Adrenal gland (tissue), 5 donors: ENCODE results near the gene DCP1A.

Experiments
- CTCF ChIP-seq, 6 experiments: fragments of 450-650 bp in 4 of 6; fragments of 200-600 bp in 2 of 6; sonication (generic) in 1 of 6; IDR thresholded peaks; 1 replicate in 5 of 6; 2 replicates in 1 of 6; pipeline versions ENCODE4 v1.5.1 to v1.8.0; 2016 to 2021; ENCODE audit warnings: antibody characterized with exemption in 6 of 6, mild to moderate bottlenecking in 2 of 6, moderate library complexity in 1 of 6
- POLR2A ChIP-seq, 2 donors: fragments of 450-650 bp; IDR thresholded peaks; one replicate each; pipeline ENCODE4 v1.6.1; 2017; ENCODE audit warnings: antibody characterized with exemption in 2 of 2, mild to moderate bottlenecking in 2 of 2, moderate library complexity in 1 of 2
- donor health status: DM: no; HTN: no; CAD: no.

- no peak for TF ChIP-seq CTCF (IDR thresholded peaks at IDR 0.05)
- no peak for TF ChIP-seq POLR2A (IDR thresholded peaks at IDR 0.05)
Observed at GRCh38 chr3:53238886-53239285, 108.5 kb downstream of the DCP1A start.
